Glutamatergic neuron (in vitro differentiated cells): ENCODE results near the gene HDAC8. TPM values are rescaled to one million over a fixed set of nuclear protein-coding genes. Genes with fewer than 3 reads are reported as not detected.
"Not testable (repeated sequence)": the region's sequence is repeated elsewhere in the genome, so short reads cannot be mapped to it uniquely, and the experiment has no call there.

ENCODE experiments used
- DNase-seq: peaks from one replicate; pipeline ENCODE4 v3.0.0; 2022
- H3K27ac Mint-ChIP-seq: one replicate; pipeline ENCODE4 v1.8.0; 2020; ENCODE audit warnings: mild to moderate bottlenecking, mixed read lengths, inconsistent platforms; ENCODE audit not compliant: unreplicated experiment
- H3K27me3 Mint-ChIP-seq: one replicate; pipeline ENCODE4 v1.8.0; 2020; ENCODE audit warnings: mild to moderate bottlenecking, moderate library complexity, mixed read lengths, inconsistent platforms; ENCODE audit not compliant: unreplicated experiment
- H3K36me3 Mint-ChIP-seq: one replicate; pipeline ENCODE4 v1.8.0; 2020; ENCODE audit warnings: mild to moderate bottlenecking, mixed read lengths, inconsistent platforms; ENCODE audit not compliant: unreplicated experiment
- H3K4me1 Mint-ChIP-seq: one replicate; pipeline ENCODE4 v1.8.0; 2020; ENCODE audit warnings: mild to moderate bottlenecking, low read depth, mixed read lengths, inconsistent platforms; ENCODE audit not compliant: unreplicated experiment
- H3K4me3 Mint-ChIP-seq: one replicate; pipeline ENCODE4 v1.8.0; 2020; ENCODE audit warnings: mild to moderate bottlenecking, mixed read lengths, inconsistent platforms; ENCODE audit not compliant: unreplicated experiment
- H3K9me3 Mint-ChIP-seq: one replicate; pipeline ENCODE4 v1.8.0; 2020; ENCODE audit warnings: mild to moderate bottlenecking, moderate library complexity, mixed read lengths, inconsistent platforms; ENCODE audit not compliant: unreplicated experiment
- total RNA-seq: library from RNA; stranded (reverse); fragmentation: NEBNext Ultra II Directional; extraction: Animal tissue kit (Norgen Biotek cat#: 25700); gene quantifications from one replicate; pipeline ENCODE4 v1.2.1, GENCODE V29; 2021; ENCODE audit not compliant: unreplicated experiment
- TF ChIP-seq, protein P1 (sequence below): fragments of 200-600 bp; sonication (generic); IDR thresholded peaks from one replicate; pipeline ENCODE4 v1.5.0; 2021; ENCODE audit not compliant: partially characterized antibody, unreplicated experiment

The HDAC8 gene
- total RNA-seq, 1 donor from 2014 or later, result 49.0 TPM

- TF ChIP-seq, protein P1, sequence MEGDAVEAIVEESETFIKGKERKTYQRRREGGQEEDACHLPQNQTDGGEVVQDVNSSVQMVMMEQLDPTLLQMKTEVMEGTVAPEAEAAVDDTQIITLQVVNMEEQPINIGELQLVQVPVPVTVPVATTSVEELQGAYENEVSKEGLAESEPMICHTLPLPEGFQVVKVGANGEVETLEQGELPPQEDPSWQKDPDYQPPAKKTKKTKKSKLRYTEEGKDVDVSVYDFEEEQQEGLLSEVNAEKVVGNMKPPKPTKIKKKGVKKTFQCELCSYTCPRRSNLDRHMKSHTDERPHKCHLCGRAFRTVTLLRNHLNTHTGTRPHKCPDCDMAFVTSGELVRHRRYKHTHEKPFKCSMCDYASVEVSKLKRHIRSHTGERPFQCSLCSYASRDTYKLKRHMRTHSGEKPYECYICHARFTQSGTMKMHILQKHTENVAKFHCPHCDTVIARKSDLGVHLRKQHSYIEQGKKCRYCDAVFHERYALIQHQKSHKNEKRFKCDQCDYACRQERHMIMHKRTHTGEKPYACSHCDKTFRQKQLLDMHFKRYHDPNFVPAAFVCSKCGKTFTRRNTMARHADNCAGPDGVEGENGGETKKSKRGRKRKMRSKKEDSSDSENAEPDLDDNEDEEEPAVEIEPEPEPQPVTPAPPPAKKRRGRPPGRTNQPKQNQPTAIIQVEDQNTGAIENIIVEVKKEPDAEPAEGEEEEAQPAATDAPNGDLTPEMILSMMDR, result no peak
- Mint-ChIP-seq H3K9me3 (peaks cover 9% of the 10 kb centered on the region), H3K4me1 (no peaks in the 10 kb centered on the region), H3K27me3 (no peaks in the 10 kb centered on the region), H3K27ac (no peak overlapping the region), H3K36me3 (peaks cover 27% of the 10 kb centered on the region), H3K4me3 (no peak overlapping the region)
- DNase-seq, result no peak
Measured at GRCh38 chrX:72436010-72436409, 136.6 kb downstream of the HDAC8 start.

DNA sequence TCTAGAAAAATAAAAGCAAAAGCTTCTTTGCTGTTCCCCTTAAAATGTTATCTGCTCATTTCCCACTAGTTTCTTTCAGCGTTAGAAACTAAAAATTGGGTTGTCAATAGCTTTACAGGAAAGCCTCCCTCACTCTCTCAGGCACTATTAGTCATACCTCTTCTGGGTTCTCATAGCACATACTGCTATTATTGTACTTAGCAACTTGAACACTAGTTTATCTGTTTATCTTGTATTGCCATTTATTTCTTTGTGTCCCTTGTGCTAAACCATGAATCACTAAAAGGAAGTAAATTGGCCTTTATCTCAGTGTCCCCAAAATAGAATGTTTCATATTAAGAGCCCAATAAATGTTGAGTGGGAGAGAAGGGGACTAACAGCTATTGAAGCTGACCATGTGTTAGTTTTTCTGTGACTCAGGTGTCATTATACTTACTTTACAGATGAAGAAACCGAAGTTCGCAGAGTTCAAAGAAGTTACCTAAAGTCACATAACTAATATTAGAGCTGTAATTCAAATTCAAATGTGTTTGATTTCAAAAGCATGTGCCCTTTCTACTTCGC, 142.2 kb downstream of the HDAC8 start:
- Mint-ChIP-seq H3K36me3 (peaks cover 4% of the 10 kb centered on the region), H3K9me3 (peaks cover 5% of the 10 kb centered on the region), H3K4me3 (no peak overlapping the region), H3K27me3 (no peaks in the 10 kb centered on the region), H3K27ac (no peak overlapping the region), H3K4me1 (no peaks in the 10 kb centered on the region)
- TF ChIP-seq, protein P1, result no peak
- no peak for DNase-seq

DNA sequence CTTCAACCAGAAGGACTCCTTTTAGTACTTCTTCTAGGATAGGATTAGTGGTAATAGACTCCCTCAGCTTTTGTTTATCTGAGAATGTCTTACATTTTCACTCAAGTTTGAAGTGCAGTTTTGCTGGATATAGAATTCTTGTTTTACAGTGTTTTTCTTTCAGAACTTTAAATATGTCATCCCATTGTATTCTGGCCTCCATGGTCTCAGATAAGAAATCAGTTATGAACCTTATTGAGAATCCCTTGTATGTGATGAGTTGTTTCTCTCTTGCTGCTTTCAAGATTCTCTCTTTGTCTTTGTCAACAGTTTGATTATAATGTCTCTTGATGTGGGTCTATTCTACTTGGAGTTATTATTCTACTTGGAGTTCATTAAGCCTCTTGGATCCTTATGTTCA, 150.8 kb downstream of the HDAC8 start:
- DNase-seq, result no peak
- H3K4me1 Mint-ChIP-seq, result no peaks in the 10 kb centered on the region
- no peak overlapping the region for H3K27ac Mint-ChIP-seq
- H3K36me3 Mint-ChIP-seq, result peaks cover 24% of the 10 kb centered on the region
- TF ChIP-seq, protein P1, result no peak
- H3K27me3 Mint-ChIP-seq, result no peaks in the 10 kb centered on the region
- H3K4me3 Mint-ChIP-seq, result no peak overlapping the region
- peaks cover 2% of the 10 kb centered on the region for H3K9me3 Mint-ChIP-seq

- no peaks in the 10 kb centered on the region for H3K27me3 Mint-ChIP-seq
- peaks cover 1% of the 10 kb centered on the region for H3K9me3 Mint-ChIP-seq
- H3K4me3 Mint-ChIP-seq, result no peak overlapping the region
- no peak overlapping the region for H3K27ac Mint-ChIP-seq
- DNase-seq, result no peak
- TF ChIP-seq, protein P1, result no peak
- H3K4me1 Mint-ChIP-seq, result no peaks in the 10 kb centered on the region
- peaks cover 9% of the 10 kb centered on the region for H3K36me3 Mint-ChIP-seq
Measured at GRCh38 chrX:72409993-72410392, 162.7 kb downstream of the HDAC8 start.

DNA sequence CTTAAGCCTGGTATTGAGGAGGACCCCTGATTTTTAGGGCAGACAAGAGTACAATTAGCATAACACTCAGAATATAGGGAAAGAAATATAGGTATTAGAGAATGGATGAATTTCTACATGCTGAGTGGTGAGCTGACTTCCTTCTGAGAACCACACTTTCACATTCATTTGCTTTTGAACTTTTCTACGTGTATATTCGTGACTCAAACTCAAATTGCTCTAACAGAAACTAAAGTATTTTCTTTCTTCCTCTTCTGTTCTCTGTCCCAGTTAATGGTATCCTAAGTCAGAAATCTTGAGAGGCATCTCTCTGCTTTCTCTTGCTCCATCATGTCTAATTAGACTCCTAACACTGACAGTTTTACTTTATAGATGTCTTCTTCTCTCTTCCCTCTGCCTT, 163.8 kb downstream of the HDAC8 start:
- Mint-ChIP-seq H3K9me3 (peaks cover 1% of the 10 kb centered on the region), H3K4me1 (no peaks in the 10 kb centered on the region), H3K36me3 (peaks cover 9% of the 10 kb centered on the region), H3K27ac (no peak overlapping the region), H3K4me3 (no peak overlapping the region), H3K27me3 (no peaks in the 10 kb centered on the region)
- no peak for DNase-seq
- TF ChIP-seq, protein P1, result no peak

GRCh38 chrX:72405136-72405535, 167.5 kb downstream of the HDAC8 start:
- not testable (repeated sequence) for H3K27ac Mint-ChIP-seq, H3K9me3 Mint-ChIP-seq, H3K36me3 Mint-ChIP-seq, H3K27me3 Mint-ChIP-seq, H3K4me1 Mint-ChIP-seq, DNase-seq, H3K4me3 Mint-ChIP-seq
